HUES48 (cell line): ENCODE measurements around the gene GRID1.

ENCODE experiments used
- H3K27ac ChIP-seq: one replicate; pipeline ENCODE4 v1.7.0; 2013; ENCODE audit warnings: low read depth, low read length, inconsistent platforms
- H3K27me3 ChIP-seq: 2 replicates; pipeline ENCODE4 v1.6.1; 2013; ENCODE audit warnings: mild to moderate bottlenecking, low read length; ENCODE audit not compliant: control insufficient read depth, insufficient read depth
- H3K36me3 ChIP-seq: 2 replicates; pipeline ENCODE4 v1.6.1; 2013; ENCODE audit warnings: low read length; ENCODE audit not compliant: control insufficient read depth, insufficient read depth
- H3K4me1 ChIP-seq: 2 replicates; pipeline ENCODE4 v1.6.1; 2013; ENCODE audit warnings: mild to moderate bottlenecking, low read length; ENCODE audit not compliant: control insufficient read depth, insufficient read depth
- H3K4me3 ChIP-seq: 2 replicates; pipeline ENCODE4 v1.5.1; 2013; ENCODE audit warnings: mild to moderate bottlenecking, low read depth, low read length
- H3K9ac ChIP-seq: 2 replicates; pipeline ENCODE4 v1.6.1; 2013; ENCODE audit warnings: mild to moderate bottlenecking, low read depth, low read length, moderate library complexity
- H3K9me3 ChIP-seq: 2 replicates; pipeline ENCODE4 v1.6.1; 2013; ENCODE audit warnings: low read length; ENCODE audit not compliant: control insufficient read depth, insufficient read depth

The GRID1 gene

DNA sequence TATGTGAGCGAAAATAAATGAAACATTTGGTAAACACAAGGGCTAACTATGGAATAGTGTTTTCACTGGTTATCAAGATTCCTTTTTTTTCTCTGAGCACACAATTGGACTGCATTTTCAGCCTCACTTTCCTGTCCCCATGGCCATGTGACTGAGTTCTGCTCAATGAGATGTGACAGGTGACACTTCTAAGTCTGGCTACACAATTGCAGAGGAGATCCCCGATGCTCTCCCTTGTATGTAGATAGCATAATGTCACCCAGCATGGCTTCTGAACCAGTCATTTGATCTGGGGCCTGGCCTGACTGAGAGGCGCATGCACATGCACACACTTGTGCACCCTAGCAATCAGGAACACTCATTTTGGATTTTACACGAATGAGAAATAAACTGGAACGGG is 581.8 kb downstream of the GRID1 start:
- H3K9ac ChIP-seq: no peak overlapping the region
- H3K27ac ChIP-seq: no peak overlapping the region
- no peaks in the 10 kb centered on the region for H3K36me3 ChIP-seq
- H3K27me3 ChIP-seq: no peaks in the 10 kb centered on the region
- H3K4me1 ChIP-seq: no peaks in the 10 kb centered on the region
- H3K4me3 ChIP-seq: no peak overlapping the region
- no peaks in the 10 kb centered on the region for H3K9me3 ChIP-seq

DNA sequence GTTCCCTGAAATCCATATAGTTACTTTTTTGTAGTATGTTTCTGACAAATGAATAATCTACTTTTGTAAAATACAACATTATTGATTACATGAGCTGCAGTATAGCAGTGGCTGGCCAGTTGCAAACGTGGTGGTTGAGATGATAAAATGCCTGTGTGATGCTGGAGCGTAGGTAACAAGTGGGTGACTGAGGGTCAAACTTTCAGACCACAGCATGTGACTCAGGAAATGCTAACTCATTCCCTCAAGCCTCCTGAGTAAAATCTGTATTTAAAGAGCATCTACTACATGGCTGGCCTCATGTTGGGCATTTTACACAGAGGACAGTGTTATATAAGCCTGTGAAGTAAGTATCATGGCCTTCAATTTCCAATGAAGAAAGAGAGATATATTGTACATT is 585.2 kb downstream of the GRID1 start:
- Histone ChIP-seq H3K9me3 (no peaks in the 10 kb centered on the region), H3K27ac (no peak overlapping the region), H3K9ac (no peak overlapping the region), H3K27me3 (no peaks in the 10 kb centered on the region), H3K4me3 (no peak overlapping the region), H3K4me1 (no peaks in the 10 kb centered on the region), H3K36me3 (no peaks in the 10 kb centered on the region)

DNA sequence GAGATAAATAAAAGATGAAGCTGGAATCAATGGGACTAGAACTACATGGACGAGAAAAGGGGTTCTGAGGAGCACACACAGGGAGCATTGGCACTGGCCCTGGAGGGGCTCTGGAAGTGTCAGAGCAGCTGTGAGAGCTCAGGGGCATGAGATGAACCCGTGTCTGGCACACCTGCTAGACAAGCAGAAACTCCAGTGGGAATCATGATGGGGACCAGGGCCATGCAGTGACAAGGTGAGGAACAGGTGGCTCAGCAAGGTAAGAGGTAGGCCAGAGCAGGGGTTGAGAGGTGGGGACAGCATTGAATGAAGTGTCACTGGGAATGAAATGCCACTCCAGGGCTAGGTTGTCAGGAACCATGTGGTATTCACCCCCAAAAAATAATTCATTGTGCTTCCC is 588.5 kb downstream of the GRID1 start:
- Histone ChIP-seq H3K27ac (no peak overlapping the region), H3K36me3 (no peaks in the 10 kb centered on the region), H3K4me1 (no peaks in the 10 kb centered on the region), H3K9me3 (no peaks in the 10 kb centered on the region), H3K4me3 (no peak overlapping the region), H3K9ac (no peak overlapping the region), H3K27me3 (no peaks in the 10 kb centered on the region)

DNA sequence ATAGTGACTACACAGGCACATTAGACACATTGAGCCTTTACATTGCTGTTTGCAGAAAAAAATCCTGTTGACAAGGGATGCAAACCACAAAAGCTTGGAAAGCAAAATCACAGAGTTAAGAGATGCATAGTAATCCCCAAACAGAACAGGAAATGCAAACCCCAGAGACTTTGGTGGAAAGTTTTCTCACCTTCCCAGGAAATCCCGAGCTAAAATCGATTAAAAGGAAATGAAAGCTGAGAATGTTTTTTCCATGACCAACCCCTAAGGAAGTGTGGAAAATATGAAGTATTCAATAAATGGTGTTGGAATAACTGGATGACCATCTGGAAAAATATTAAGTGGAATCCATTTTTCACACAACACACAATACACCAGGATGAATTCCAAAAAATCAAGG is 598.7 kb downstream of the GRID1 start:
- Histone ChIP-seq H3K4me3 (no peak overlapping the region), H3K9ac (no peak overlapping the region), H3K36me3 (no peaks in the 10 kb centered on the region), H3K27me3 (no peaks in the 10 kb centered on the region), H3K9me3 (peaks cover 8% of the 10 kb centered on the region; the same call in 1 of the 2 replicates), H3K27ac (no peak overlapping the region), H3K4me1 (no peaks in the 10 kb centered on the region)

DNA sequence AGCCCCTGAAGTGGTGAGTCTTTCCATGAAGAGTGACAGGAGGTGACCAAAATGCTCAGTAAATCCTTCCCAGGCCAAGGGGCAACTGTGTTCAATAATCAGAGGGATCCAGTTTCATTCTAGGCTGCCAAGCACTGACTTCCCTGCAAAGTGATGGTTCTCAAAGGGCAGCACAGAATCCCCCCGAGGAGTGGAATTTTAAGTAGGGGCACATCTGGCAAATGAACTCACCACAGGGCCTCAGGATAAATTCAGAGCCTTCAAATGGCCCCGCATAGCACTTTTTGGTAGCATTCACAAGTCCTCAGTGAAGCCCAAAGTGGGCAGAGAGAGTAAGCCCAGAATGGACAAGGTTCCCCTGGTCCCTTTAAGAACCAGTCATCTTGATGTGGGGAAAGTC is 602.5 kb downstream of the GRID1 start:
- H3K36me3 ChIP-seq: no peaks in the 10 kb centered on the region
- H3K27me3 ChIP-seq: no peaks in the 10 kb centered on the region
- no peaks in the 10 kb centered on the region for H3K4me1 ChIP-seq
- no peak overlapping the region for H3K4me3 ChIP-seq
- no peak overlapping the region for H3K27ac ChIP-seq
- peaks cover 5% of the 10 kb centered on the region; the same call in 1 of the 2 replicates for H3K9me3 ChIP-seq
- H3K9ac ChIP-seq: no peak overlapping the region

DNA sequence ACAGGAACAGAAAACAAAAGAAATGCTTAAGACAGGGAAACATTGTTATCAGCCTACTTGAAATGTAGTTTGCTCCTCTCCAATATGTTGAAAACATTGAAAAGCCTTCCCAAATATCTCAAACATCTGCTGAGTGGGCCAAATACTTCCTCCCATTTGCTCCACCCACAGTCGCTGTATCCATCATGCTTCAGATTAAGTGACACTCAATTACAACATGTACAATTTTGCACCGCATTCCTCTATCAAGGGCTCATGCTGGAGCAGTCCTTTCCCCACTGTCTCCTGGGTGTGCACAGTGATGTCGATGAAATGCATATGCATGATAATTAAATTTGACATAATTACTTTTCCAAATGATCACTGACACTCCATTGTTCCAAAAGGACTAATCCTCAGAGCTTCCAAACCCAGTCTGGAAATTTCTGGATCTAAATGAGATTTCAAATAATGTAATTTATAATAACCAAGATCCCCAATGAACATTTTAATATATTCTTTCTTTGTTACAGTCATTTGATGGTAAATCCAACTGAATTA is 604.6 kb downstream of the GRID1 start:
- Histone ChIP-seq H3K4me1 (no peaks in the 10 kb centered on the region), H3K9me3 (no peaks in the 10 kb centered on the region), H3K9ac (no peak overlapping the region), H3K27me3 (no peaks in the 10 kb centered on the region), H3K4me3 (no peak overlapping the region), H3K36me3 (no peaks in the 10 kb centered on the region), H3K27ac (no peak overlapping the region)

DNA sequence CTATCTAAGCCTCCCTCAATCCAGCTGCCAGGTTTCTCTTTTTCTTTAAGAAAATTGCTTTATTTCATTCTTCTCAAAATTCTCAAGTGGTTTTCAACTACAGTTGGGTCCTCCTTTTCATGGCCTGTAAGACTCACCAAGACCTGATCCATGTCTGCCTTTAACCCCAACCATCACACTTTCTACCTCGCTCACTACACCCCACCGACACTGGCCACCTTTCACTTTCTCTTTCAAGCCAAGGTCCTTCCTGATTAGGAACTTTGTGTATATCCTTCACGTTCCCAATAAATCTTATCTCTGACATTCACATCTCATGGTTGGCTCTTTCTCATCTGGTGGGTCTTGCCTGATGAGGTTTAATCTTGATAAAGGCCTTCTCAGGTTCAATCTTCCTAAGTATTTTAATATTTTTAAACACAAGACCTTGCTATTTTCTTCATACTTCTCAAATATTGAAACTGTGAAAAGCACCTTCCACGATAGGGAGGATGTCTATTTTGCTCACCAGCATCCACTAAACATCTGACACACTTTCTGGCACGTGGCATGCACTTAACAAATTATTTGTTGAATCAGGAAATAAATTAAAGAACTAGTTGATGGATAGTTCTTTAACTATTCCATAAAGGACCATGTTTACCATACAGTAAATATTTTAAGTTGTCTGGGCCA is 624.8 kb downstream of the GRID1 start:
- Histone ChIP-seq H3K27ac (no peak overlapping the region), H3K4me1 (no peaks in the 10 kb centered on the region; the same call in 1 of the 2 replicates), H3K4me3 (no peak overlapping the region), H3K9me3 (no peaks in the 10 kb centered on the region), H3K36me3 (no peaks in the 10 kb centered on the region), H3K9ac (no peak overlapping the region), H3K27me3 (no peaks in the 10 kb centered on the region)

DNA sequence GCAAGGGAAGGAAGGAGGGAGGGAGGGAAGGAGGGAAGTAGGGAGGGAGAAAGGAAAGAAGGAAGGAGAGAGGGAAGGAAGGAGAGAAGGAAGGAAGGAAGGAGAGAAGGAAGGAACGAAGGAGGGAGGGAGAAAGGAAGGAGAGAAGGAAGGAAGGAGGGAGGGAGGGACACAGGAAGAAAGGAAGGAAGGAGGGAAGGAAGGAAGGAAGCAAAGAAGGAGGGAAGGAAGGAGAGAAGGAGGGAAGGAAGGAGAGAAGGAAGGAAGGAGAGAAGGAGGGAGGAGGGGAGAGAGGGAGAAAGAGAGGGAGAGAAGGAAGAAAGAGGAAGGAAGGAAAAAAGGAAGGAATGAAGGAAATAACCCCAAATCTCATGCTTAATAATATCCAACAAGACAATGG is 630.6 kb downstream of the GRID1 start:
- Histone ChIP-seq H3K27ac (no peak overlapping the region), H3K4me3 (no peak overlapping the region), H3K4me1 (no peaks in the 10 kb centered on the region), H3K36me3 (no peaks in the 10 kb centered on the region), H3K9ac (no peak overlapping the region), H3K27me3 (no peaks in the 10 kb centered on the region), H3K9me3 (no peaks in the 10 kb centered on the region)

DNA sequence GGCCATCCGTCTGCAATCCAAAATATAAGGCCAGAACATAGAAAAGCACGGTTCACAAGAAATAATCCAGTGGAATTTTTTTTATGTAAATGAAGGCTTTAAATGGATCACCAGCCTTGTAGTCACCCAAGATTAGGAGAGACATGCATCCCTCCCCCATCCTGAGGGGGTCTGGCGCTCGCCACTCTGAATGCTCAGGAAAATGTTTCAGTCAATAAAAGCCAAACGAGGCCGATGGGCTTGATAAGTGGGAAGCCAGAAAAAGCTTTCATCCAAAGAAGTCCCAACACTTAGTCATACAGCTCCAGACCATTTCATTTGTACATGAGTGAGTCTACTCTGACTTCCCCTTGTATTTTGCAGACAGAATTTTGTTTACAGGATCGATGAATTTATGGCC is 631.8 kb downstream of the GRID1 start:
- no peak overlapping the region for H3K9ac ChIP-seq
- no peaks in the 10 kb centered on the region for H3K9me3 ChIP-seq
- no peak overlapping the region for H3K27ac ChIP-seq
- no peaks in the 10 kb centered on the region for H3K36me3 ChIP-seq
- H3K4me3 ChIP-seq: no peak overlapping the region
- no peaks in the 10 kb centered on the region for H3K27me3 ChIP-seq
- H3K4me1 ChIP-seq: no peaks in the 10 kb centered on the region

DNA sequence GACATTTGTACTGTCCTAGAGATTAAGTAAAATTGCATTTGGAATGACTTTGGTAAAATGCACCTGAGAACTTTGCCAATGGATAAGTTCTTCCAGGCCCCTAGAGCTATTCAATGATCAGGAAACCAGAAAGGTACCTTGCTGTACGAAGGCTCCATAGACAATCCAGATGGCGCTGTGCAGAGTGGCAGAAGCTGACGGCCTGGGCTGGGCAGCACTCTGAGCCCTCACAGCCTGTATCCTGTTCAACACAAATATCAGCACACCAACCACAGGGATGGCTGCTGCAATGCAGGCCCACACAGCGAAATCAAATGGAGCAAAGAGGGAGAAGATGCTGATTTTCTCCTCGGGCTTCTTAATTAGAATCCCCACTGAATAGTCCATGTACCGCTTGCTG is 642.4 kb downstream of the GRID1 start:
- Histone ChIP-seq H3K4me3 (no peak overlapping the region), H3K9ac (no peak overlapping the region), H3K27me3 (no peaks in the 10 kb centered on the region), H3K4me1 (no peaks in the 10 kb centered on the region), H3K9me3 (no peaks in the 10 kb centered on the region), H3K36me3 (no peaks in the 10 kb centered on the region), H3K27ac (no peak overlapping the region)

DNA sequence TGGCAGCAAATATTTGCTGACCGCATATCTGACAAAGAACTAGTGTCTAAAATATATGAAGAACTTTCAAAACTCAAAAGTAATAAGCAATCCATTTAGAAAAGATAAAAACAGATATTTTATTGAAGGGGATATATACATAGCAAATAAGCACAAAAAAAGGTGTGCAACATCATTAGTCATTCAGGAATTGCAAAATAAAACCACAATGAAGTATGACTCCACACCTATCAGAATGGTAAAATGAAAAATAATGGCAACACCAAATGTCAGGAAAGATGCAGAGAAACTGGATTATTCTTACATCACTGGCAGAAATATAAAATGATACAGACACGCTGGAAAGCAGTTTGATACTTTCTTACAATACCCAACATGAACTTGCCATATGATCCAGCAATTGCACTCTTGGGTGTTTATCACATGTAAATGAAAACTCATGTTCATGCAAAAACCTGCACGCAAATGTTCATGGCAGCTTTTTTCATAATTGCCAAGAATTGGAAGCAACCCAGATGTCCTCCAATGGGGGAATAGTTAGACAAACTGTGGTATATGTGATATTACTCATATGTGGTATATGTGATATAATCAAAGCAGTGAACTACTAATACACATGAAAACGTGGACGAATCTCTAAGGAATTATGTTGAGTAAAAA is 645.5 kb downstream of the GRID1 start:
- Histone ChIP-seq H3K4me3 (no peak overlapping the region), H3K9ac (no peak overlapping the region), H3K27ac (no peak overlapping the region), H3K36me3 (no peaks in the 10 kb centered on the region), H3K9me3 (no peaks in the 10 kb centered on the region), H3K27me3 (no peaks in the 10 kb centered on the region), H3K4me1 (no peaks in the 10 kb centered on the region)
